Measurements from ENCODE around the gene DOCK10.
"Not testable (repeated sequence)": the region's sequence is repeated elsewhere in the genome, so short reads cannot be mapped to it uniquely, and the experiment has no call there.

The DOCK10 gene

GRCh38 chr2:224946895-224947294 lies 95.4 kb downstream of the DOCK10 start:
- DNase-seq (ENCODE audit: low read depth) = no peak

- no peak for DNase-seq (ENCODE audit: low read depth)
These were observed 97.3 kb downstream of the DOCK10 start for GRCh38 chr2:224944707-224945547.

GRCh38 chr2:224943601-224944041 lies 98.6 kb downstream of the DOCK10 start:
- DNase-seq (ENCODE audit: low read depth) = not testable (repeated sequence)

DNA sequence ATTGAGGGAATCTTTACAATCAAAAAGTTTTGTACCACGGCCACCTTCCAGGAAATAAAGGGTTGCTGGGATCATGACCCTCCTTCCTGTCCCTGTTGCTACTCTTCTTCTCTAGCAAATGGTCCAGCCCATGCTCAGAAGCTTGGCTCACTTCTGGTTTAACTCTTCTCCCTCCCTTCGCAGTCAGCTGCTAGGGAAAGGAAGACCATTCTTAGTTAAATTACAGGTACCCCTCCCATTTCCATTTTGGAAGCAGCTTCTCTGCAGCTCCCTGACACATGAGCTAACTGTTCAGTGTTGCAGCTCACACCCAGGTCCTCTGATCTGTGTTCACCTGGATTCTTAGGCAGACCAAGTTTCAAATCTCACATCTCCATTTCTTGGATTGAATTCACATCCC lies 100.3 kb downstream of the DOCK10 start:
- no peak for DNase-seq (ENCODE audit: low read depth)

DNA sequence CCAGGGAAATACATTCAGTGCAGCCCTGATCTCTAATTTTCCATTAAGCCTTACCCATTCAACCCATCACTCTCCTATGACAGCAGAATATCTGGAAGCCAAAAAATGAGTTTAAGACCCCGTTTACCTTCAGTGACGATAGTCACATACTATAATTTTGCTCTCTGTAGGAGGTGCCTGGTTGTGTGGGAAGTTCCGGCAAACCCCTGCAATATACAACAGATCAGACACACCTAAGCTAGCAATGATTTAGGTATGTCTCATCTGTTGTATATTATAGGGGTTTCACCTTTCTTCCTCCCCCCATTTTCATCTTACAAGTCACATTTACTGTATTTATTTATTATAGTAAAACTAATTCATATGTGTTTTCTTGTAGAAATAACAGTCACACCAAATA lies 101.7 kb downstream of the DOCK10 start:
- DNase-seq (ENCODE audit: low read depth) = no peak

DNA sequence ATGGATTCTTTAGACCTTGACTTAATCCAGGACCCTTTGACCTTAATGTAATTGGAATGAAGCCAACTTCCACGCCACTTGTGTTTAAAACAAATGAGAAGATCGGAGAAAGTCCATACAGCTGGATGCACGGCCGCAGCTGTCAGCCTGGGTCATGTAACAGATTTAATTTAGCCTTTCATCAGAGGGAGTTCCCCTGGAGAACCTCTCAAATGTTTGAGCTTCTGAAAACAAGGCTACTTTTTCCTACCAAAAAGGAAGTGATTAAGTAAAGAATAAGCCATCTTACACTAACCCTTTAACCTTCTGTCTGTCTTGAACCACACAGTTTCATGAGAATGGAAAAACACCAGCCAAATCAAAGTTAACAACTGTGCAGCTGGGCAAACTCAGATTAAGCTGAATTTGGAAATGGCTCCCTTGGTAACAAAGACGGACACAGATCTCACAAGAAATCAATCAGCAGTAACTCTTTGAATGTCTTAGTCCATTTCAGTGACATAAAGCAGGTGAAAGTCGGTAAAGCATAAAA lies 103.6 kb downstream of the DOCK10 start:
- DNase-seq (ENCODE audit: low read depth) = no peak

DNA sequence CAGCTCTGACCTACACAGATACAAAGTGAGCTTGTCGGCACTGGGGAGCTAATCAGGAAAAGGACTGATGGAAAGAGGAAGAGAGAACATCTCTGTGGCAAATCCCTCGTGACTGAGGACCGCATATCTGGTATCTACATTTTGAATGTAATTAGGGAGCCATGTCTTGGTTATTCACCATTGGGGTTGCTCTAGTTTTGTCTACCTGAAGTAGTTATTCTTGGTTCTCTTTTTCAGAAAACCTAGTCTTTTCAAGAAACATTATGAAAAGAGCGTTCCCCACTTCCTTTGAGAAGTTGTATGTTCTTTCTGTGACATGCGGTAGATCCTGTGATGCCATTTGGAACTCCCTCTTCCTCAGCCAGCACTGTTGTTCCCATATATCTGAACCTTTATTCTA lies 104.4 kb downstream of the DOCK10 start:
- no peak for DNase-seq (ENCODE audit: low read depth)

DNA sequence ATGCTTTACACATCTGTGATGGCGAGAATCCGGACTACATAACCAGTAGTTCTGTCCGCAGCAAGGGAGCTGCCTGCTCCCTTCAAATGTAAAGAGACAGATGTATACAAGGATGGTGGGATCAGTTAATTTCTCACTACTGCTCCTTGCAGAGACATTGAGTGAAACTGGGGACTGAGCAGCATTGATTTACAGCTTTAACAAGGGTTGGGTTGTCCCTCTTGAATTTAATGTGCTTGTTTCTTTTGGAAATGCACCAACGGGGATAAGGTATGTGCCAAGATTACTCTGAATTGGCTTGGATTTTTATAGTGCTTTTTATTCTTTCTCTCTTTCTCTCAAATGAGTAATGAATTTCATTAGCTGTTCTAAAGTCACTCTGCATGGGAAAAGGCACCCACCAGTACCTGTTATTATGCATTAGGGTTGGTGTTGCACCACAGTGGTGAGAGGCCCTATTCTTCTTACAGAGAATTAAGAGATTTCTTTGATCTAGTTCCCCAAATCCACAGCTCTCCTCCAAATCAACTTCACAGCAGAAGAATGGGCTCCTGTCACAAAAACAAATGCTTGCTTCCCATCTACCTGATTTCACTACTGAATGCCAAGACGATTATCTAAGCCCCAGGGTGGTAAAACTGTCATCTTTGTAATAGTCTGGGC lies 107.6 kb downstream of the DOCK10 start:
- no peak for DNase-seq (ENCODE audit: low read depth)

- no peak for DNase-seq (ENCODE audit: low read depth)
These were observed 108.8 kb downstream of the DOCK10 start for GRCh38 chr2:224933431-224933830.

GRCh38 chr2:224932522-224932921 lies 109.7 kb downstream of the DOCK10 start:
- no peak for DNase-seq (ENCODE audit: low read depth)

- no peak for DNase-seq (ENCODE audit: low read depth)
These were observed 110.3 kb downstream of the DOCK10 start for GRCh38 chr2:224931956-224932355.

DNA sequence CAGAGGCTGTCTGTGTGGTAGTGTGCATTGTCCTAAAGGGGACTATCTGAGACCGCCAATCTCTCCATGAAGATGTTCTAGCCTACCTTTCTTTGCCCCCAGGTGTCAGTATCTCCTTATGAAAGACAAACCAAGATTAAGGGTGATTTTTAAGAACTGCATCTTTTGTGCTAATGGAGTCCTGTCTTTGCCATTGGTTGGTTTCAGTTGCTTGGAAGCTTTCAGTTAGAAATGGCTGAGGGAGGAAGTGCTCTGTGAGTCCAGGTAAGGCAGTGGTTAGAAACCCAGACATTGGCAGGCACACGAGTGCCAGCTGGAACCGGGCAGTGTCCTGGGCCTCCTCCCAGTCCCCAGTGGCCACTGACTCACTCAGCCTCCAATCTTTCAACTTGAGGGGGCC lies 111.3 kb downstream of the DOCK10 start:
- DNase-seq (ENCODE audit: low read depth) = no peak

DNA sequence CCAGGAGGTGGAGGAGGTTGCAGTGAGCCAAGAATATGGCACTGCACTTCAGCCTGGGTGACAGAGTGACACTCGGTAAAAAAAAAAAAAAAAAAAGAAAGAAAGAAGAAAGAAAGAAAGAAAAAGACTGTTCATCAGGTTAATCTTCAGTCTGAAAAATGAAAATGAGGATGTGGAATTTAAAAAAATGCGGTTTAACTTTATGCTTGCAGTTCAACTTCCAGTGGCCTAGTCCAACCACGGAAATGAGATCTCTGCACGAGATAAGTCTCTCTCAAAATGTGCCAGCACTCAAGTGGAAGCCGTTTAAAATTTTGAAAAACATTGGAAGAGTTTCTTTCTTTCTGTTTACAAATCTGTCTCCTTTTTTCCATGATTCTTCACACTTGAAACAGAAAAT lies 112.1 kb downstream of the DOCK10 start:
- DNase-seq (ENCODE audit: low read depth) = peak; percentile 25

DNA sequence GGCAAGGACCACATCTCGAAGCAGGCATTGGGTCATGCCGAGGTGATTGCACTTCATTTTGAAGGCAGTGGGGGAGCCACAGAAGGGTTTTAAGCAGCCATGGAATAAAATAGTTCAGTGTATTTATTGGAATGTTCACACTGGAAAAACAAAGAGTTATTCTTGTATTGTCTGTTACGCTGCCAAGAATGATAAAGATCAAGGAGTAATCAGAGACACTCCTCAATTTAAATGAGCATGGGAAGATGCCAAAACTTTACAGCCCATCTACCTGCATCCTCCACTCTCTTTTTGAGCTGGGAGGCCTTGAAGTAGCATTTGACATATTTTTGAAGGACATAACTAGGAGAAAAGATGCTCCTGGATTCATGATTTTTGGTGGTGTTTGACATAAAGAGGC lies 112.8 kb downstream of the DOCK10 start:
- DNase-seq (ENCODE audit: low read depth) = no peak

GRCh38 chr2:224927646-224928173 lies 114.6 kb downstream of the DOCK10 start:
- no peak for DNase-seq (ENCODE audit: low read depth)

DNA sequence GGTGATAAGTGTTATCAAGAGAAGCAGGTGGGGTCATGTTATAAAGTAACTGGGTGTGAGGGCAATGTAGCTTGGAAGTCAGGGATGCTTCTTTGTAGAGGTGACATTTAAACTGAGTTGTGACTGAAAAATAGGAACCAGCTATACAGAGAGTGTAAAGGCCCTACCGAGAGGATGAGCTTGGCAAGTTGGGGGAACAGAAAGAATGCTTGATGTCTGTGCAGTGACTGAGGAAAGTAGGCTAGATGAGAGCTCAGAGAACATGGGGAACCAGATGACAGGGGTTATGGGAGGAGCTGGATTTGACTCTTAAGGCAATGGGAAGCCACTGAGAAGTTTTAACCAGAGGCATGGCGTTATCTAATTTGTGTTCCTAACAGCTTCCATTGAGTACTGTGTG lies 115.3 kb downstream of the DOCK10 start:
- no peak for DNase-seq (ENCODE audit: low read depth)

GRCh38 chr2:224925810-224926100 lies 116.5 kb downstream of the DOCK10 start:
- no peak for DNase-seq (ENCODE audit: low read depth)

DNA sequence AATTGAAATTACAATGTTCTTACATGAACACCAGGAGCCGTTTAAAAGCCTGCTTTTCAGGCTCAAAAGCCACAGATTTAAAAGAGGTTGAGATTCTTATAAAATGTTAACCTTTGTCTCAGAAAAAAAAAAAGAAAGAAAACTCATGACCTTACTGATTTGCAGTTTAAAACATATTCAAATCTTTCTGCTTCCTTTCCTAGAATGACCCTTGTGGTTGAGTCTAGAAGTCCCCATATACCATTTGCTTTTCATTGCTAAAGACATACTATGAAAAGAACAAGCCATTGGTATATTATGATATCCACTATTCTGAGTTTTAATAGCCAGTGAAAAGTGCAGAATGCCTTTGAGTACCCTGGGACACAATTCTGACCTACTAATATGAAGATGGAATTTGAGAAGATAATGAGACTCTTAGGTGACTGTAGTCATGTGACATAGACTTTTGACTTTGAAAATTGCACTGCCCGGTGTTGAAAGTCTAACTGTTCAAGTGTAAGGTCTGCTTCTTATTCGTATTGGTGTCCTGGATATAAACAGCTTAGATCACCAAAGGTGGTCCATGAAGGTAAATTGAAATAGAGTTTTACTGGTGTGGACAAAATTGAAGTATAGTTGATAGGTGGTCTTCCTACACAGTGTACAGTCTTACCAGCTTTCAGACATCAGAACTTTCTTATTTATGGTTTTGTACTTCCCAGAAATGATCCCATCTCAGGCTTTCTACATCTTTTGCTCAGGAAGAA lies 117.0 kb downstream of the DOCK10 start:
- DNase-seq (ENCODE audit: low read depth) = no peak

DNA sequence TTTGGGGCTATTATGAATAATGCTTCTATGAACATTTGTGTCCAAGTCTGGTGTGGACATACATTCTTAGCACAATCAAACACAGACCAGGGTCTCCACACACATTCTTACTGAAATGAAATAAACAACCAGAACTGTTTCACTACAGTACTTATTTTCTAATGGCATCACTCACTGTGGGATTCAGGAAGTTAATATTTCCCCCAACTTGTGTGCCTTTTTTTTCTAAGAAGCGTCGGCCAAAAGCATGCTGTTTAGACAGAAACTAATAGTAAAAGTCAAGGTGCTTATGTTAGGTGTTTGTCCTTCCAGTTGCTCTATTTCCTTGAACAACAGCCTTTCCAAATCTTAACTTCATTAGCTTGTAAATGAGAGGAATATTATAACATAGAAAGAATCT lies 117.6 kb downstream of the DOCK10 start:
- no peak for DNase-seq (ENCODE audit: low read depth)

DNA sequence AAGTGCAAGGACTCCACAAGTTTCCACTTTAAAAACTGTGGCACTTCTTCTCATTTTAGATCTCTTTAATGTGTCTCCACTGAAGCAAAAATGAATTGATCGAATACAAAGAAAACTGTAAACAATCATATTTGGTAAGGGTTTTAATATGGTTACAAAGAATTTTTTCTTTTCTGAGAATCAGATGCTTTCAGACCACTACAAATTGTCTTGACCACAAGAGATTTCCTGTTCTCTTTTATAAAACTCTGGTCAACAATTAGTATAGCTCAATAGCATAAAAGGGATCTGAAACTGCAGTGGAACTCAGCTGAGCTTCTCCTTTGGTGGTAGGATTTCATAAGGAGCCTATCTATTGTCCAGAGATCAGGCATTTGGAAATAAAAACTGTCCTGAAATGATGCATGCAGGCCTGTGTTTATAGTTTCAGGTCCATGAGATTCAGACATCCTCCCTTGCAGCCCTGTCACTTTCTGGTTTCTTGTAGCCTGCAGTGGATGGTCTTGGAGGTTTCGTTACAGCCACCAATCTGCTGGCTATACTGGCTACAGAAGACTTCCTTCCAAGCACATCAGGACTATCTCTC lies 120.0 kb downstream of the DOCK10 start:
- DNase-seq (ENCODE audit: low read depth) = no peak

DNA sequence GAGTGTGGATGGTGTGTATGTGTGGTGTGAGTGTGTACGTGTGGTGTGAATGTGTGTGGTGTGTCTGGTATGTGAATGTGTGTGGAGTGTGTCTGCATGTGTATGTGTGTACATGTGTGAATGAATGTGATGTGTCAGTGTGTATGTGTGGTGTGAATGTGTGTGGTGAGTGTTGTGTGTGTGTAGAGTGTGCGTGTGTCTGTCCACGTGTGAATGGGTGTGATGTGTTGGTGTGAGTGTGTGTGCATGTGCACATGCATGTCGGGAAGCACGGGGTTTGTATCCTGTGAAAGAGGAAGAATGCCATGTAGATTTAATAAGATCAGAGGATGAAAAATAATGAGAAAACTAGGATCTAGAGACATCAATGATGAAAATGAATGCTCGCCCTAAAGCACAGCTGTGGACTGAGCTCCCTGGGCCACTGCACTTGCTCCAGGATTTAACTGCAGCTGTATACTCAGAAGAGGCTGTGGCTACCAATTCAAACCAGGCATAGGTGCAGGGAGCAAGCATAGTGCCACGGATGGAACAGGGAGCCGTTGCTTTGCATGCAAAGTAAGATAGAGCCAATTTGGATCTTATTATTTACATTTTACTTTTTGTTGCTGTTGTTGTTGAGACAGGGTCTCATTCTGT lies 122.7 kb downstream of the DOCK10 start:
- no peak for DNase-seq (ENCODE audit: low read depth)
